Mesenchymal stem cell (in vitro differentiated cells and primary cell): ENCODE measurements around the gene RILP.

Experiments used
- DNase-seq: peaks from one replicate; pipeline ENCODE4 v3.0.0-alpha.2; 2013
- H2AFZ ChIP-seq: one replicate; pipeline ENCODE4 v1.6.1; 2013; ENCODE audit warnings: low read depth, mild to moderate bottlenecking, control low read depth, inconsistent platforms, low read length, moderate library complexity
- H2AK5ac ChIP-seq: 2 replicates; pipeline ENCODE4 v1.6.1; 2013; ENCODE audit warnings: low read length, moderate library complexity, mild to moderate bottlenecking, inconsistent platforms; ENCODE audit not compliant: severe bottlenecking
- H2BK120ac ChIP-seq: one replicate; pipeline ENCODE4 v1.6.1; 2013; ENCODE audit warnings: low read depth, mild to moderate bottlenecking, inconsistent platforms, low read length, moderate library complexity
- H2BK12ac ChIP-seq, 2 experiments: one replicate each; pipeline ENCODE4 v1.6.1; 2013; ENCODE audit warnings: inconsistent platforms in 2 of 2, low read length in 2 of 2, mild to moderate bottlenecking in 2 of 2, moderate library complexity in 2 of 2, control low read depth in 1 of 2
- H2BK15ac ChIP-seq: one replicate; pipeline ENCODE4 v1.6.1; 2013; ENCODE audit warnings: mild to moderate bottlenecking, low read depth, inconsistent platforms; ENCODE audit not compliant: poor library complexity, severe bottlenecking
- H2BK5ac ChIP-seq: 2 replicates; pipeline ENCODE4 v1.6.1; 2013; ENCODE audit warnings: low read depth, mild to moderate bottlenecking, low read length, control low read depth, inconsistent platforms; ENCODE audit not compliant: poor library complexity, severe bottlenecking
- H3K14ac ChIP-seq, 2 experiments: one replicate each; pipeline ENCODE4 v1.6.1; 2013; ENCODE audit warnings: inconsistent platforms in 2 of 2, low read length in 2 of 2, control low read depth in 1 of 2, mild to moderate bottlenecking in 1 of 2, moderate library complexity in 1 of 2
- H3K18ac ChIP-seq, 2 experiments: one replicate each; pipeline ENCODE4 v1.6.1; 2013; ENCODE audit warnings: inconsistent platforms in 2 of 2, low read length in 2 of 2, control low read depth in 1 of 2, low read depth in 1 of 2, mild to moderate bottlenecking in 1 of 2
- H3K23ac ChIP-seq, 2 experiments: one replicate each; pipeline ENCODE4 v1.6.1; 2013; ENCODE audit warnings: inconsistent platforms in 2 of 2, low read length in 2 of 2, mild to moderate bottlenecking in 2 of 2, moderate library complexity in 2 of 2, control low read depth in 1 of 2
- H3K27ac ChIP-seq: 2 replicates; pipeline ENCODE4 v1.5.1; 2013; ENCODE audit warnings: mild to moderate bottlenecking, moderate library complexity, low read length, control low read depth, inconsistent platforms; ENCODE audit not compliant: poor library complexity, severe bottlenecking
- H3K27me3 ChIP-seq, 2 experiments: 2 replicates each; pipeline versions ENCODE4 v1.6.1 to v1.7.0; 2013; ENCODE audit warnings: low read length in 2 of 2, mild to moderate bottlenecking in 2 of 2, moderate library complexity in 2 of 2, control low read depth in 1 of 2, inconsistent platforms in 1 of 2; ENCODE audit not compliant: control insufficient read depth in 1 of 2, insufficient read depth in 1 of 2
- H3K36me3 ChIP-seq, 2 experiments: 2 replicates each; pipeline versions ENCODE4 v1.6.1 to v1.7.0; 2013; ENCODE audit warnings: low read length in 2 of 2, control low read depth in 1 of 2, inconsistent platforms in 1 of 2, low read depth in 1 of 2, mild to moderate bottlenecking in 1 of 2; ENCODE audit not compliant: insufficient read depth in 2 of 2, control insufficient read depth in 1 of 2
- H3K4ac ChIP-seq, 2 experiments: one replicate each; pipeline ENCODE4 v1.6.1; 2013; ENCODE audit warnings: inconsistent platforms in 2 of 2, low read length in 2 of 2, mild to moderate bottlenecking in 2 of 2, moderate library complexity in 2 of 2, control low read depth in 1 of 2, low read depth in 1 of 2
- H3K4me1 ChIP-seq: 2 replicates; pipeline ENCODE4 v1.6.1; 2013; ENCODE audit warnings: low read depth, low read length, control low read depth; ENCODE audit not compliant: control insufficient read depth, insufficient read depth
- H3K4me2 ChIP-seq: 2 replicates; pipeline ENCODE4 v1.6.1; 2013; ENCODE audit warnings: low read length, mild to moderate bottlenecking, inconsistent platforms; ENCODE audit not compliant: poor library complexity, severe bottlenecking
- H3K4me3 ChIP-seq, 2 experiments: 2 replicates each; pipeline versions ENCODE4 v1.5.1 to v1.7.0; 2013; ENCODE audit warnings: low read length in 2 of 2, mild to moderate bottlenecking in 2 of 2, control low read depth in 1 of 2, low read depth in 1 of 2; ENCODE audit not compliant: insufficient read depth in 1 of 2
- H3K79me1 ChIP-seq: replicated peaks from 2 replicates; pipeline ENCODE4 v1.6.1; 2013; ENCODE audit warnings: mild to moderate bottlenecking, control low read depth, low read length, inconsistent platforms; ENCODE audit not compliant: poor library complexity, severe bottlenecking
- H3K9ac ChIP-seq: 2 replicates; pipeline ENCODE4 v1.7.0; 2013; ENCODE audit warnings: mild to moderate bottlenecking, low read length, moderate library complexity
- H3K9me3 ChIP-seq: 2 replicates; pipeline ENCODE4 v1.7.0; 2013; ENCODE audit warnings: mild to moderate bottlenecking, low read length; ENCODE audit not compliant: control insufficient read depth
- H4K8ac ChIP-seq: one replicate; pipeline ENCODE4 v1.6.1; 2013; ENCODE audit warnings: inconsistent platforms, mild to moderate bottlenecking, low read length, moderate library complexity
- H4K91ac ChIP-seq: one replicate; pipeline ENCODE4 v1.6.1; 2013; ENCODE audit warnings: mild to moderate bottlenecking, low read length, inconsistent platforms
- WGBS: methylation state at CpG from one replicate; pipeline ENCODE4 v1.1.7; 2013; ENCODE audit warnings: mixed read lengths; 5-methylcytosine and 5-hydroxymethylcytosine counted together

Gene RILP

GRCh38 chr17:1634841-1635650 is 14.6 kb downstream of the RILP start:
- H3K27ac ChIP-seq, result no peak overlapping the region

GRCh38 chr17:1630662-1631061 is 19.0 kb downstream of the RILP start:
- H3K79me1 ChIP-seq, result no peaks in the 10 kb centered on the region
- no peak overlapping the region for H3K27ac ChIP-seq
- no peak overlapping the region for H3K18ac ChIP-seq
- H2BK120ac ChIP-seq, result no peak overlapping the region
- no peak for DNase-seq
- no peak overlapping the region for H3K4me3 ChIP-seq
- H2BK12ac ChIP-seq, result peak overlapping the region in 1 of 2 experiments; percentile 24
- peaks cover 0 to 7% of the 10 kb centered on the region in 2 experiments for H3K36me3 ChIP-seq
- H3K27me3 ChIP-seq, result peaks cover 9 to 19% of the 10 kb centered on the region in 2 experiments
- H3K9ac ChIP-seq, result no peak overlapping the region
- no peak overlapping the region for H4K91ac ChIP-seq
- H3K4me2 ChIP-seq, result no peak overlapping the region
- H3K4ac ChIP-seq, result no peak overlapping the region
- H3K14ac ChIP-seq, result no peak overlapping the region
- WGBS, result 57% methylated on average over 4 of the region's 4 CpGs
- no peak overlapping the region for H3K23ac ChIP-seq
- no peaks in the 10 kb centered on the region for H3K9me3 ChIP-seq
- no peak overlapping the region for H2BK5ac ChIP-seq
- no peak overlapping the region for H4K8ac ChIP-seq
- H3K4me1 ChIP-seq, result peaks cover 20% of the 10 kb centered on the region
- H2AK5ac ChIP-seq, result no peak overlapping the region
- H2BK15ac ChIP-seq, result no peak overlapping the region
- H2AFZ ChIP-seq, result no peak overlapping the region

More at GRCh38 chr17:1634841-1635650, 14.6 kb downstream of the RILP start:
- Histone ChIP-seq H2BK15ac (no peak overlapping the region), H3K79me1 (no peaks in the 10 kb centered on the region), H4K8ac (no peak overlapping the region), H2BK120ac (no peak overlapping the region), H3K14ac (no peak overlapping the region), H2AK5ac (no peak overlapping the region), H3K4me2 (no peak overlapping the region), H3K23ac (no peak overlapping the region), H2AFZ (no peak overlapping the region), H4K91ac (no peak overlapping the region), H3K4me3 (no peak overlapping the region), H3K4me1 (peaks cover 3% of the 10 kb centered on the region), H3K4ac (no peak overlapping the region), H2BK12ac (no peak overlapping the region), H3K27me3 (peaks cover 0 to 7% of the 10 kb centered on the region in 2 experiments), H3K9me3 (no peaks in the 10 kb centered on the region), H3K9ac (no peak overlapping the region), H2BK5ac (no peak overlapping the region), H3K36me3 (peaks cover 0 to 6% of the 10 kb centered on the region in 2 experiments), H3K18ac (no peak overlapping the region)
- WGBS, result 96% methylated on average over 45 of the region's 45 CpGs
- no peak for DNase-seq

GRCh38 chr17:1629504-1630310 is 20.0 kb downstream of the RILP start:
- H3K4me1 ChIP-seq, result peaks cover 20% of the 10 kb centered on the region
- H2BK120ac ChIP-seq, result peak overlapping the region; percentile 29
- peak overlapping the region; percentile 29 to 90 for H3K4ac ChIP-seq
- no peaks in the 10 kb centered on the region for H3K9me3 ChIP-seq
- WGBS, result 12% methylated on average over 44 of the region's 45 CpGs
- H2BK5ac ChIP-seq, result peak overlapping the region; percentile 25
- H3K27ac ChIP-seq, result no peak overlapping the region
- DNase-seq, result no peak
- H3K36me3 ChIP-seq, result peaks cover 0 to 2% of the 10 kb centered on the region in 2 experiments
- peak overlapping the region; percentile 67 to 78 for H3K18ac ChIP-seq
- peak overlapping the region; percentile 91 for H2BK15ac ChIP-seq
- H3K4me3 ChIP-seq, result peak overlapping the region; percentile 64 to 91
- peak overlapping the region in 1 of 2 experiments; percentile 84 for H3K14ac ChIP-seq
- H3K23ac ChIP-seq, result peak overlapping the region in 1 of 2 experiments; percentile 20
- peak overlapping the region; percentile 1 for H2AFZ ChIP-seq
- peak overlapping the region; percentile 80 for H4K91ac ChIP-seq
- H3K9ac ChIP-seq, result peak overlapping the region; percentile 90
- no peaks in the 10 kb centered on the region for H3K79me1 ChIP-seq
- no peak overlapping the region for H2AK5ac ChIP-seq
- peak overlapping the region in 1 of 2 experiments; percentile 19 for H2BK12ac ChIP-seq
- H3K27me3 ChIP-seq, result peaks cover 9 to 21% of the 10 kb centered on the region in 2 experiments
- peak overlapping the region; percentile 97 for H4K8ac ChIP-seq
- peak overlapping the region; percentile 96 for H3K4me2 ChIP-seq
